Ecto neural progenitor cell (in vitro differentiated cells): ENCODE measurements around the gene NDUFA13.

Experiments used
- DNase-seq: peaks from one replicate; pipeline ENCODE4 v3.0.0-alpha.2; 2018; ENCODE audit warnings: low spot score

The NDUFA13 gene

GRCh38 chr19:19533841-19534240 is 17.8 kb downstream of the NDUFA13 start:
- DNase-seq = no peak

- no peak for DNase-seq
These were observed 18.7 kb downstream of the NDUFA13 start for GRCh38 chr19:19534556-19535265.

- DNase-seq = no peak
These were observed 19.5 kb downstream of the NDUFA13 start for GRCh38 chr19:19535311-19536191.

- no peak for DNase-seq
These were observed 21.3 kb downstream of the NDUFA13 start for GRCh38 chr19:19537075-19538048.

GRCh38 chr19:19538061-19538784 is 22.2 kb downstream of the NDUFA13 start, which contains the start of gene CILP2:
Gene CILP2, plus strand, starts transcription at chr19:19538265. Its CDS starts 85 bp downstream, at chr19:19538350.
- DNase-seq = peak; percentile 84

DNA sequence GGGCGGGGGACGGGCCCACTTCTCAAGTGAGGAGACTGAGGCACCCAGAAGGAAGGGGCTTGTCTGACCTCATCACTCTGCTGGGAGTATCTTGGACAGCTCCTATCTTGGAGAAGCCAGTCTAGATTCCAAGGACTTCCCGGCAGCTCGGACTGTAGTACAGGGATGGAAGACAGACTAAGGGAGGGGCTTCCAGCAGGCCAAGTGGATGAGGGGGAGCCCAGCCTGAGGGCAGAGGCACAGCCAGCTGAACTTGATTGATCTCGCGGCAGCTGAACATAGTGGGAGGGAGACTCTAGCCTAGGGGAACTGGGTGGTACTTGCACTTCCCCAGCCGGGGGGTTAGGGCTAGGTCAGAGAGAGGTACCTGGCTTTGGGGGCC is 22.8 kb downstream of the NDUFA13 start:
- DNase-seq = no peak

DNA sequence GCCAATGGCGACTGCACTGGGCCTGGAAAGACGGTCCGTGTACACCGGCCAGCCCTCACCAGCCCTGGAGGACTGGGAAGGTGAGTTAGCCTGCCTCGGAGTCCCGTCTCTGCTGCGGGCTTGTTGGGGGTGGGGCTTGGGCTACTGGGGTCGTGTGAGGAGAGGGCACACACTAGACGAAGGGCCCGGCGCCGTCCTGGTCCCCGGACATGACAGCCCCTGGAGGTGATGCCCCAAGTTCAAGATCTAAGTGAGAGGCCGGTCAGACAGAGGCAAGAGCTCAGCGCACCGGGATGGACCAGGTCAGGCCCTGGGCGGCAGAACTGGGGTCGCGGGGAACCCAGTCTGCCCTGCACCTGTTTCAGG is 23.7 kb downstream of the NDUFA13 start:
- no peak for DNase-seq

- peak; percentile 79 for DNase-seq
These were observed 24.2 kb downstream of the NDUFA13 start for GRCh38 chr19:19540064-19540714.

DNA sequence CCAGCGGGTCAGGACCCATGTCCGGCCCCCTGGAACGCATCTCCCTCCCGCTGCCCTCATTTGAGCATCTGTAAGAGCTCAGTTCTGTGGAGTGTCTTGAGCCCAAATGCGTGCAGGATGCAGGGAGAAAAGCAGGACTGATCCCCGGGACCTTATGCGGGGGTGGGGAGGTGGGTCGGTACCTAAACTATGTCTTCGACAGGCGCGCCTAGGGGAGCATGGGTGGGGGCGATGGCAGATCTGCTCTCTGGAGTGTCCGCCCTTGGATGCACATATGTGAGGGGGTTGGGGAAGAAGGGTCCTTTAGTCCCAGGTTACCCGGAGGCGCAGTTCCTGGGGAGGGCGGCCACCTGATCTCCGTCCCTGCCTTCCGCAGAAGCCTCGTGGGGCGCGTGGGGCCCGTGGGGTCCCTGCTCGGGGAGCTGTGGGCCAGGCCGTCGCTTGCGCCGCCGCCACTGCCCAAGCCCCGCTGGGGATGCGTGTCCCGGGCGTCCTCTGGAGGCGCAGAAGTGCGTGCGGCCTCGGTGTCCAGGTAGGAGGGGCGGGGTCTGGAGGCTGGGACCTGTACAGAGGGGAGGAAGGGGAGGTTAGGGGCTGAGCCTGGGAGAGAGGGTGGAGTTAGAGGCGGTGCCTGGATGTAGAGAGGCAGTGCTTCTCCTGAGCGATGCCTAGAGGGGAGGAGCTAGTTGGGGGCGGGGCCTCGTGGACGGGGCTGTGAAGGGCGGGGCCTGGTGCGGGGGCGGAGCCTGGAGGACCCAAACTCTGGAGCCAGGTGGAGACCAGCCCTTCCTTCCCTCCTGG is 24.9 kb downstream of the NDUFA13 start:
- peak; percentile 82 for DNase-seq

DNA sequence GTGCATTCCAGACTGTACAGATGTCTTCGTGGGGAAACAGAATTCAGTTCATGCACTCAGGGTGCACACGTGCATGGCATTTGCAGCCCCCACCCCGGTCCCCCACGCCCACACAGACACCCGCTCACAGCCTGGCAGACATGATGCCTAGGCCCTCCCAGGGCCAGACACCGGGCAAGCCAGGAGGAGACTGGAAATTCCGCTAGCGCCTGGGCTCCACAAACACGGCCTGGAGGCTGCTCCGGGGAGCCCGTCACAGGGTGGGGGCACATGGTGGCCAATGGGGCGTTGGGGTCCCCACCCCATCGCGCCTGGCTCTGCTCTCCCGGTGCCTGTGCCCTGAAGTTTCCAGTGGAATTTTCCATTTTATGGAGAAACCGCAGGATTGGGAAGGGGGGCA is 25.6 kb downstream of the NDUFA13 start:
- no peak for DNase-seq

GRCh38 chr19:19542507-19542906 is 26.5 kb downstream of the NDUFA13 start:
- no peak for DNase-seq

- no peak for DNase-seq
These were observed 27.1 kb downstream of the NDUFA13 start for GRCh38 chr19:19543101-19543500.

DNA sequence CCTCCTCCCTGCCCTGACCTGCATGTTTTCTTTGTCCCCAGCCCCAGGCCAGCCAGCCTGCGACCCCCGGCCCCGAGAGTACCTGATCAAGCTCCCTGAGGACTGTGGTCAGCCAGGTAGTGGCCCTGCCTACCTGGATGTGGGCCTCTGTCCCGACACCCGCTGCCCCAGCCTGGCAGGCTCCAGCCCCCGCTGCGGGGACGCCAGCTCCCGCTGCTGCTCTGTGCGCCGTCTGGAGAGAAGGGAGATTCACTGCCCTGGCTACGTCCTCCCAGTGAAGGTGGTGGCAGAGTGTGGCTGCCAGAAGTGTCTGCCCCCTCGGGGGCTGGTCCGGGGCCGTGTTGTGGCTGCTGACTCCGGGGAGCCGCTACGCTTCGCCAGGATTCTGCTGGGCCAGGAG is 27.6 kb downstream of the NDUFA13 start:
- DNase-seq = no peak

- DNase-seq = no peak
These were observed 28.4 kb downstream of the NDUFA13 start for GRCh38 chr19:19544257-19544953.

- no peak for DNase-seq
These were observed 29.0 kb downstream of the NDUFA13 start for GRCh38 chr19:19544954-19545591.

DNA sequence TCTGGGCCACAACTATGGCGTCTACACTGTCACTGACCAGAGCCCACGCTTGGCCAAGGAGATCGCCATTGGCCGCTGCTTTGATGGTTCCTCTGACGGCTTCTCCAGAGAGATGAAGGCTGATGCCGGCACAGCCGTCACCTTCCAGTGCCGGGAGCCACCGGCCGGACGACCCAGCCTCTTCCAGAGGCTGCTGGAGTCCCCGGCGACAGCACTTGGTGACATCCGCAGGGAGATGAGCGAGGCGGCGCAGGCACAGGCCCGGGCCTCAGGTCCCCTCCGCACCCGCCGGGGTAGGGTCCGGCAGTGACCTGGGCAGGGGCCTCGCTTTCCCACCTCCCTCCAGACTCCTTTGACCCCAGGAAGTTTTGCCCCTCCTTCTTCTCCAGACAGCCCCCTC is 29.7 kb downstream of the NDUFA13 start:
- DNase-seq = no peak

GRCh38 chr19:19546751-19547162 is 30.7 kb downstream of the NDUFA13 start:
- DNase-seq = no peak

GRCh38 chr19:19547674-19548336 is 31.8 kb downstream of the NDUFA13 start:
- no peak for DNase-seq
